Kidney (tissue), 22 donors: ENCODE results near the gene PRKCI. TPM values are rescaled to one million over a fixed set of nuclear protein-coding genes. Genes with fewer than 3 reads are reported as not detected.

Experiments
- DNase-seq, 5 donors: peaks; one replicate each; pipeline ENCODE4 v3.0.0-alpha.2; 2013 to 2020
- FAIRE-seq: peaks from 2 replicates; lab custom pipeline; 2012; peaks lifted over from hg19 to GRCh38; lab: Jason Lieb, UNC
- H3K27ac ChIP-seq, 2 donors: one replicate each; pipeline ENCODE4 v1.7.0; 2013; ENCODE audit warnings: low read depth in 2 of 2, low read length in 2 of 2, inconsistent platforms in 1 of 2
- H3K27me3 ChIP-seq: one replicate; pipeline ENCODE4 v1.7.1; 2013; ENCODE audit warnings: low read length, inconsistent platforms; ENCODE audit not compliant: control insufficient read depth, insufficient read depth
- H3K36me3 ChIP-seq, 3 donors: one replicate each; pipeline versions ENCODE4 v1.7.0 to v1.7.1; 2013; ENCODE audit warnings: low read length in 3 of 3, control low read depth in 1 of 3, inconsistent platforms in 1 of 3; ENCODE audit not compliant: insufficient read depth in 3 of 3, control insufficient read depth in 2 of 3
- H3K4me1 ChIP-seq, 3 donors: one replicate each; pipeline versions ENCODE4 v1.7.0 to v1.7.1; 2013; ENCODE audit warnings: low read length in 3 of 3, inconsistent platforms in 1 of 3, low read depth in 1 of 3; ENCODE audit not compliant: control insufficient read depth in 2 of 3, insufficient read depth in 2 of 3
- H3K4me3 ChIP-seq, 3 donors: one replicate each; pipeline versions ENCODE4 v1.7.0 to v1.8.1; 2013; ENCODE audit warnings: low read length in 3 of 3, control low read depth in 1 of 3, inconsistent platforms in 1 of 3
- H3K9ac ChIP-seq, 3 donors: one replicate each; pipeline versions ENCODE4 v1.7.0 to v1.7.1; 2013; ENCODE audit warnings: low read length in 3 of 3, control low read depth in 1 of 3, inconsistent platforms in 1 of 3
- H3K9me3 ChIP-seq, 3 donors: one replicate each; pipeline versions ENCODE4 v1.7.0 to v1.7.1; 2013; ENCODE audit warnings: low read length in 3 of 3, control low read depth in 1 of 3, inconsistent platforms in 1 of 3; ENCODE audit not compliant: control insufficient read depth in 2 of 3, insufficient read depth in 1 of 3
- CTCF ChIP-seq: IDR thresholded peaks from 3 replicates; pipeline ENCODE4 v1.5.1; 2012; ENCODE audit warnings: mild to moderate bottlenecking, moderate library complexity, borderline replicate concordance; ENCODE audit not compliant: insufficient read depth; ENCODE audit errors: extremely low read depth
- intact Hi-C: fragments of 100-400 bp; cut with DNase I; formaldehyde crosslinking; loops from one replicate; pipeline ENCODE4 v1.11.1; 2022
- long read RNA-seq, 10 donors: library from polyadenylated mRNA in 1 of 10; unstranded in 1 of 10; transcript quantifications; one replicate each; pipeline ENCODE4 v2.0.0 and lab custom pipeline, GENCODE V29; 2021 to 2026
- polyA plus RNA-seq: library from polyadenylated mRNA; stranded (reverse); fragments of 350-450 nt; fragmentation: Illumina TruSeq; extraction: RNeasy Lipid Tissue Mini Kit (QIAGEN cat#74804); gene quantifications from one replicate; pipeline ENCODE4 v1.2.3, GENCODE V29; 2014; ENCODE audit warnings: low read depth, low replicate concordance; ENCODE audit not compliant: insufficient read depth
- total RNA-seq: library from RNA; stranded (reverse); fragmentation: NEBNext Ultra II Directional; extraction: Animal tissue kit (Norgen Biotek cat#: 25700); gene quantifications from one replicate; pipeline ENCODE4 v1.2.1, GENCODE V29; 2021
- donor health status: control.
- donor health status: control.
- donor health status: control.
- donor health status: control.
- donor health status: control.
- donor health status: DM: yes; HTN: yes; CAD: no.
- donor health status: Normal renal cell carcinoma (clear cell type).

Gene PRKCI
- total RNA-seq (41.5 TPM), polyA plus RNA-seq (12.6 TPM)
- long read RNA-seq, donor 1, full-length matches to known transcripts, result 9 of 14 reads
- long read RNA-seq, donor 1, partial matches to known transcripts, result 5 of 14 reads
- long read RNA-seq, donor 1, other reads (novel, unspliced or antisense), result 0 of 14 reads
- long read RNA-seq, donor 2, full-length matches to known transcripts, result 14 of 26 reads
- long read RNA-seq, donor 2, partial matches to known transcripts, result 12 of 26 reads
- long read RNA-seq, donor 2, other reads (novel, unspliced or antisense), result 0 of 26 reads
- long read RNA-seq, donor 3, full-length matches to known transcripts, result 21 of 35 reads
- long read RNA-seq, donor 3, partial matches to known transcripts, result 14 of 35 reads
- long read RNA-seq, donor 3, other reads (novel, unspliced or antisense), result 0 of 35 reads
- long read RNA-seq, donor 4, full-length matches to known transcripts, result 15 of 51 reads
- long read RNA-seq, donor 4, partial matches to known transcripts, result 36 of 51 reads
- long read RNA-seq, donor 4, other reads (novel, unspliced or antisense), result 0 of 51 reads
- long read RNA-seq, donor 5, result 0 reads
- long read RNA-seq, donor 6, full-length matches to known transcripts, result 2 of 2 reads
- long read RNA-seq, donor 6, partial matches to known transcripts, result 0 of 2 reads
- long read RNA-seq, donor 6, other reads (novel, unspliced or antisense), result 0 of 2 reads
- long read RNA-seq, donor 7, full-length matches to known transcripts, result 69 of 94 reads
- long read RNA-seq, donor 7, partial matches to known transcripts, result 2 of 94 reads
- long read RNA-seq, donor 7, other reads (novel, unspliced or antisense), result 23 of 94 reads
- long read RNA-seq, donor 8, full-length matches to known transcripts, result 14 of 26 reads
- long read RNA-seq, donor 8, partial matches to known transcripts, result 12 of 26 reads
- long read RNA-seq, donor 8, other reads (novel, unspliced or antisense), result 0 of 26 reads
- long read RNA-seq, donor 9, full-length matches to known transcripts, result 11 of 11 reads
- long read RNA-seq, donor 9, partial matches to known transcripts, result 0 of 11 reads
- long read RNA-seq, donor 9, other reads (novel, unspliced or antisense), result 0 of 11 reads
- long read RNA-seq, donor 10, full-length matches to known transcripts, result 13 of 57 reads
- long read RNA-seq, donor 10, partial matches to known transcripts, result 44 of 57 reads
- long read RNA-seq, donor 10, other reads (novel, unspliced or antisense), result 0 of 57 reads

GRCh38 chr3:170221924-170222646 is at the start of gene PRKCI:
TSS of gene PRKCI (plus strand) at chr3:170222424. CDS start at chr3:170222670, 246 bp downstream.
- Histone ChIP-seq H3K9me3 (no peaks in the 10 kb centered on the region), H3K36me3 (no peaks in the 10 kb centered on the region), H3K27me3 (no peaks in the 10 kb centered on the region), H3K9ac (peak within 1 kb of the TSS; percentile 86 to 99 (median 90)), H3K4me3 (peak within 1 kb of the TSS; percentile 86 to 92 (median 92)), H3K4me1 (peaks cover 0 to 6% (median 0%) of the 10 kb centered on the region in 3 donors), H3K27ac (peak within 1 kb of the TSS; percentile 81 to 98)
- intact Hi-C loops, result no loop called here
- FAIRE-seq (no peak), DNase-seq (peak; percentile 96 to 99 (median 98))
- no peak for TF ChIP-seq CTCF

- no peak for FAIRE-seq
- no peak overlapping the region for H3K9ac ChIP-seq
- no peak overlapping the region for H3K4me3 ChIP-seq
- no peak for TF ChIP-seq CTCF
- H3K36me3 ChIP-seq, result peaks cover 6 to 30% (median 9%) of the 10 kb centered on the region in 3 donors
- DNase-seq, result no peak
- no peaks in the 10 kb centered on the region for H3K9me3 ChIP-seq
- intact Hi-C loops, result no loop called here
- peaks cover 0 to 13% (median 4%) of the 10 kb centered on the region in 3 donors for H3K4me1 ChIP-seq
- no peaks in the 10 kb centered on the region for H3K27me3 ChIP-seq
- no peak overlapping the region for H3K27ac ChIP-seq
Observed at GRCh38 chr3:170178651-170179050, 43.6 kb upstream of the PRKCI start.

- Histone ChIP-seq H3K9me3 (no peaks in the 10 kb centered on the region), H3K9ac (peak overlapping the region in 1 of 3 donors; percentile 96), H3K4me1 (peaks cover 0 to 13% (median 4%) of the 10 kb centered on the region in 3 donors), H3K27ac (no peak overlapping the region), H3K27me3 (no peaks in the 10 kb centered on the region), H3K36me3 (peaks cover 6 to 28% (median 7%) of the 10 kb centered on the region in 3 donors), H3K4me3 (peak overlapping the region in 1 of 3 donors; percentile 47)
- DNase-seq, result peak in 1 of 5 donors; percentile 7
- no peak for TF ChIP-seq CTCF
- intact Hi-C loops, result no loop called here
- no peak for FAIRE-seq
Observed at GRCh38 chr3:170179432-170179831, 42.8 kb upstream of the PRKCI start.
